COR-L47 (cell line): ENCODE data around the gene HARBI1.

Experiments used
- DNase-seq: peaks from one replicate; lab custom pipeline; 2025; lab: John Stamatoyannopoulos, UW

Gene HARBI1

DNA sequence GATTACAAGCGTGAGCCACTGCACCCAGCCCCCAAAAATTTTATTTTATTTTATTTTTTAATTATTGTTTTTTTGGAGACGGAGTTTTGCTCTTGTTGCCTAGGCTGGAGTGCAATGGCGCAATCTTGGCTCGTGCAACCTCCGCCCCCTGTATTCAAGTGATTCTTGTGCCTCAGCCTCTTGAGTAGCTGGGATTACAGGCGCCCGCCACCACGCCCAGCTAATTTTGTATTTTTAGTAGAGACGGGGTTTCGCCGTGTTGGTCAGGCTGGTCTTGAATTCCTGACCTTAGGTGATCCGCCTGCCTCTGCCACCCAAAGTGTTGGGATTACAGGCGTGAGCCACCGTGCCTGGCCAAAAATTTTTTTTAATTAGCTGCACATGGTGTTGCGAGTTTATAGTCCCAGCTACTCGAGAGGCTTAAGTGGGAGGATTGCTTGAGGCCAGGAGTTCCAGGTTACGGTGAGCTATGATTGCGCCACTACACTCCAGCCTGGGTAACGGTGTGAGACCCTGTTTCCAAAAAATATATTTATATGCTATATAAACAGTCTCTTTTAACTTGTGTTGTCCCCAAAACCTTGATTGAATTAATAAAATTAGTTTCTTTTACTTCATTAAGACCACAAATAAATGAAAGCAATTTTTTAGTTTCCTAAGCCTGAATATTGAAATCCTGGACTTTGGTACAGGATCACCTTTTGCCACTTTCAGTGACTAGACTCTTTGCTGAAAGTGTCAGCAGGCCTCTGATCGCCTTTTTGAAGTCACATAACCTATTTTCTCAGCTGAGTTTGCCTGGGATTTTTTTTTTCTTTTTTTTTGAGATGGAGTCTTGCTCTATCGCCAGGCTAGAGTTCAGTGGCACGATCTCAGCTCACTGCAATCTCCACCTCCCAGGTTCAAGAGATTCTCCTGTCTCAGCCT lies 16.5 kb upstream of the HARBI1 start:
- no peak for DNase-seq

DNA sequence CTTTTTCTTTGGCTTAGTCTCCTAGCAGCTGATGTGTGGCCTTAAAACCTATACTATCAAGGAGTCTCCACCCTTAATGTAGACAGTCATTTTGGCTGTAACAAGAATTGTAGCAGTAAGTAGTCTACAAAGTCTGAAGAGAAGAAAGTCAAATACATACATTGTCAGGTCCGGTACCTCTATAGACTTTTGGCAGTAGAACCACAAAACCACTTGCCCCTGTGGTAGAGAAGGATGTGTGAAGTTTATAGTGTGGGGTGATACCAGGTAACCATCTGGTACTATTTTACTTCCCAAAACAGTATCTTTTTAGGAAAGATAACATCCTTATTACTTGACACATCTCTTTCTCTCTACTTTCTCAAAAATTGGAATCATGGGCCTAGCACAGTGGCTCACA lies 15.5 kb upstream of the HARBI1 start:
- DNase-seq, result no peak

DNA sequence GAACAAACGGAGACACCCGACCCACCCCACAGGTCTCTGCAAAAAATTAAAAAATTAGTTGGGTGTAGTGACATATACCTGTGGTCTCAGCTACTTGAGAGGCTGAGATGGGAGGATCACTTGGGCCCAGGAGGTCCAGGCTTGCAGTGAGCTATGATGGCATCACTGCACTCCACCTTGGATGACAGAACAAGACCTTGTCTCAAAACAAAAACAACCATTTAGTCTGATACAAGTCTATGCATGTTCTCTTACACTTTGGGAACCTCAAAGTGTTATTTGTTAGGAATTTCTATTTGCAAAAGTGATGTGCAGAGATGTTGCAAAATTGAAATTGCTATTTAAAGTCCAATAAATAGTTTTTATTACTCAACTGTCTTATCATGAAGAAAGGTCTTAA lies 14.6 kb upstream of the HARBI1 start:
- DNase-seq, result no peak

DNA sequence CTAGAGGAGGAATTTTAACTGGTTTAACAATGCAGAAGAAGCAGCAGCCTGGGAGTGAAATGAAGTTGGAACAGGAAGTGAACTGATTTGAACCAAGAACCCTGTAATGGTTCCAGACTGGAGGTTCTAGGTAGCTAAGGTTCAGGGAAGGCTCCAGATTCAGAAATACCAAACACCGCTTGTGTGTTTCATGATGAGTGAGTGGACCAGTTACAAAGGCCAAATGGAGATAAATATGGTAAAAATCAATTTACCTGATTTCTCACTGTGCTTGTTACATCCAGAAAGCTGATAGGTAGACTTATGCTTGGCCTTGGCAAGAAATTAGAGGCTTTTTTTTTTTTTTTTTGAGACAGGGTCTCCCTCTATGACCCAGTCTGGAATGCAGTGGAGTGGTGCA lies 13.2 kb upstream of the HARBI1 start:
- DNase-seq, result no peak

DNA sequence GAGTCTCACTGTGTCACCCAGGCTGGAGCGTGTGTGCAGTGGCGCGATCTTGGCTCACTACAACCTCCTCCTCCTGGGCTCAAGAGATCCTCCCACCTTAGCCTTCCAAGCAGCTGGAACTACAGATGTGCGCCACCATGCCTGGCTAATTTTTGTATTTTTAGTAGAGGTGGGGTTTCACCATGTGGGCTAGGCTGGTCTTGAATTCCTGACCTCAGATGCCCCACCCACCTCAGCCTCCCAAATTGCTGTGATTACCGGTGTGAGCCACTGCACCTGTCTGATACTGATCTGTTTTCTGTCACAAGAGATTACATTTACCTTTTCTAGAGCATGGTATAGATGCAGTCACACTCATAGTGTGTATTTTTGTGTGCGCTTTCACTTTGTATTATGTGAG lies 11.9 kb upstream of the HARBI1 start:
- DNase-seq, result no peak

GRCh38 chr11:46625406-46625805 lies 8.4 kb upstream of the HARBI1 start:
- DNase-seq, result no peak

DNA sequence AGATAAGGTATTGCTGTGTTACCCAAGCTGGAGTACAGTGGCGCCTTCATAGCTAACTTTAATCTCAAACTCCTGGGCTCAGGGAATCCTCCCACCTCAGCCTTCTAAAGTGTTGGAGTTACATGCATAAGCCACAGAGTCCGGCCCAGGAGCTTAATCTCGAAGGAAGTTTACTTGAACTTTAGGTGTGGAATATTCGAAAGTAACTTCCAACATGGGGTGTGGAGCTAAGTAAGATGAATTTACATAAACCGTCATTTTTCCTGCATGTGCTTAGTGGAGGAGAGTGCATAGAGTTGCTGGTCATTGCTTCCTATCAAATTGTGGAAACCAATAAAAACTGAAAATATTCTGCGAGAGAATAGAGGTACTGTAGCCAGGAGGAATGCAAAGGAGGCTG lies 1.8 kb upstream of the HARBI1 start:
- DNase-seq, result no peak

DNA sequence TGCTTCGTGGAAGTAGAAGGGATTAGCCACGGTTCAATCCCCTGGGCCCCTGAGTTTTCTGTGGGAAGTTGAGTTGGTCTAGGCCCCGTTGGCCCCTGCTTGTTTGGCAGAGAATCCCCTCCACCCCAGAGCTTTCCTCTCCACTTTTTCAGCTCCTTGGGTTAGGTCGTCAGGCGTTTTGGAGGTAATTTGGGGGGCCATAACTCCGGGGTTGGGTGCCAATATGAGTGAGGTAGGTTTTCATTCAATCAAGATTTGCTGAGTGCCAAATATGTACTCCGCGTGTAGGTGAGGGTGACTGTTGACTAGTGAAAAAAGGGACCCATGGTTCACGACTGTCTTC lies 916 bp upstream of the HARBI1 start:
- DNase-seq, result no peak

- DNase-seq, result no peak
Observed at GRCh38 chr11:46616551-46617133, 385 bp downstream of the HARBI1 start.

DNA sequence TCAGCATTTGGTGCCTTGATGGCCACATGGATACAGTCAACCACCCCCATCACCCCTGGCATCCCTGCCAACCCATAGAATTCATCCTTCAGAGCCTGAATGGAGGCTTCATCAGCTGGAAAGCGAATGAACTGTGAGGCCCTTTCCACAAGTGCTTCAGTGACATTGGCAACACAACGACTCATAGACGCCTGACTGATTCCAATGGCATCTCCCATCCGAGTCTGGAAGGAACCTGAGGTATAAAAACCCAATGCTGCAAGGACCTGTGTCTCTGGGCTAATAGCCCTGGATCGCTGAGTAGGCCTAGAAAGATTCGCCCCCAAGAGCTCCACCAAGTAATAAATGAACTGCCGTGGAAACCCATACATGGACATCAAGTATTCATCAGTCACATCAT lies 1.3 kb downstream of the HARBI1 start:
- no peak for DNase-seq

- no peak for DNase-seq
Observed at GRCh38 chr11:46612326-46612725, 4.7 kb downstream of the HARBI1 start.

DNA sequence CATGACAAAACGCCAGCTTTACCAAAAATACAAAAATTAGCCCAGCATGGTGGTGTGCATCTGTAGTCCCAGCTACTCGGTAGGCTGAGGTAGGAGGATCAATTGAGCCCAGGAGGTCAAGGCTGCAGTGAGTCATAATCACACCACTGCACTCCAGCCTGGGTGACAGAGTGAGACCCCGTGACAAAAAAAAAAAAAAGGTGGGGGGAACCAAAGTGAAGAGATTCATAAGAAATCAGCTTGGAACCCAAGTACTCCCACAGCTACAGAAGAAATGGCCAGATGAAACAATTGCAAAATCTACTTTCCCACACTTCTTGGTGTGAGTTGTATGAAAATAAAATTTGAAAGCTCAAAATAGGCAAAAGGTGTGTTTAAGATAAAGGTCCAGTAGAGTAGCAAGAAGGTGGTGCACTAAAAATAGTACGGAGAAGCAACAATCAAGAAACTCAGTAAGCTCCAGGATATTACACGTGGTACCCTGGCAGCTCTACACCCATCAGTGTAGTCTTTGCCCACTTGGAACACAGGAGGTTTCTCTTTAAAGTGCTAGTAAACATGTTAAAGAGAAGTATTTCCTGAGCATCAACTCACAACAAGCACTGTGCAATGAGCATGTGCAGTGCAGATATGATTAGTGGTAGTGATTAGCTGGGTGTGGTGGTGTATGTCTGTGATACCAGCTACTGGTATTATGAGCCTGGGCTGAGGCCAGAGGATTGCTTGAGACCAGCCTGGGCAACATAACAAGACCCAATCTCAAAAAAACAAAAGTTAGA lies 5.3 kb downstream of the HARBI1 start:
- no peak for DNase-seq

- no peak for DNase-seq
Observed at GRCh38 chr11:46609386-46609785, 7.6 kb downstream of the HARBI1 start.

- no peak for DNase-seq
Observed at GRCh38 chr11:46607516-46607915, 9.5 kb downstream of the HARBI1 start.

- DNase-seq, result no peak
Observed at GRCh38 chr11:46604796-46605195, 12.2 kb downstream of the HARBI1 start.

- DNase-seq, result no peak
Observed at GRCh38 chr11:46603704-46604308, 13.2 kb downstream of the HARBI1 start.

GRCh38 chr11:46601129-46601528 lies 15.9 kb downstream of the HARBI1 start:
- DNase-seq, result no peak

DNA sequence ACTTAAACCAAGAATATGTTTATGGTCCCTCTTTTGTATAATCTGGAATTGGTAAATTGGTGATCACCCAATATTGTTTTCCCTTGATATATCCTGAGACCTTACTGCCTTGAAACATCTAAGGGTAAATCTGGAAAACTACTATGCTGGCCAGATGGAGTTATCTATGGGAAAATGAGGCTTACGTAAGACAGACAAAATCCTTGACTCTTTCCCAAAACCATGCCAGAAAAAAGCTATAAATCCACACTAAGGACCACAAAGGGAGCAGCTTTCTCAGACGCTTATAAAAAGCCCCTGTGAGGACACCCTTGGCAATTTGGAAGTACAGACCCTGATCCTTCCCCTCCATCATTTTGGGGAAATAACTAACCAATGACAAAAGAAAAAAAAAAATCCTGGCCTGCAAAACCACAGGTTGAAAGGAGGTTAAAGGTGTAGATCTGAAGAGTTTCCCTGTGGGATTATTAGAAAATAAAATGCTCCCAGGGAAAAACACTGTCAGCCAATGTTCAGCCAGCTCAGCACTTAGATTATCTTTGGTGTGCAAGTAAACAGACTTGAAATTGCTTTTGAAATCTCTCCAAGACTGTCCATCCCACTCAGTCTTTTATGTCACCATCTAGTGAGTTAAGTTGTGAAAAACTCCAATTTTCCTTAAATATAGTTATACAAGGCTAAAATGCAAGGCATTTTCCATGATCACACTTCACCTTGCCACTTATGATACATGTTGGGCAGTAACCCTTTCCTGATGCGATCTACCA lies 16.6 kb downstream of the HARBI1 start:
- DNase-seq, result no peak

DNA sequence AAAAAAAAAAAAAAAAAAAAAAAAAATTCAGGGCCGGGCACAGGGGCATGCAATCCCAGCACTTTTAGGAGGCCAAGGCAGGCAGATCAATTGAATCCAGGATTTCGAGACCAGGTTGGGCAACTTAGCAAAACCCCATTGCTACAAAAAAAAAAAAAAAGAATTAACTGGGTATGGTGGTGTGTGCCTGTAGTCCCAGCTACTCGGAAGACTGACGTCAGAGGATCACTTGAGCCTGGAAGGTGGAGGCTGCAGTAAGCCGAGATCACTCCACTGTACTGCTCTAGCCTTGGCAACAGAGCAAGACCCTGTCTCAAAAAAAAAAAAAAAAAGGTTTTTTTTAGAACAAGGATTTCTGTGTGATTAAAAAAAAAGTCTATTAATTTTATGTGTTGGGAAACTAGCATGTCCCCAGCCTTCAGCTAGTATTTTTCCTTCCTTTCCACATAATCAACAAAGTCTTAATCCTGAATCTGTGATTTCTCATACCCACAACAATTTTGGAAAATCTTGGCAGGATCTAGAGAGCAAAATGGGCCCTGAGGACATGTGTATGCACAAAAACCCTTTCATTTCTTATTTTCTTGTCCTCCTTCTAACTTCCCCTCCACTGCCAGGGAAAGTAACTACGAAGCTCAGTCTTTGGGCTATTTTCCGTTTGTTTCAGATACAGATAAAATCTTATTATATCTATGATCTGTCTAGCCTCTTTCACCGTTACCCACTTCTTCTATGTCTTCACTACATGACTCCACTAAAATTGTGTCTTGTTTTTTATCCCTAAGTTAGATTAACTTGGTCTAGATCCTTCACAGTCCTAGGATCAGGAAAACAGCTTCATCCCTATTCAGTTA lies 17.5 kb downstream of the HARBI1 start:
- DNase-seq, result no peak

GRCh38 chr11:46597609-46598219 lies 19.3 kb downstream of the HARBI1 start:
- no peak for DNase-seq
